ES-I3 (cell line): ENCODE data around the gene TOPAZ1.

Experiments
- H3K36me3 ChIP-seq: 2 replicates; pipeline ENCODE4 v1.6.1; 2013; ENCODE audit warnings: mild to moderate bottlenecking, low read length, control low read depth, moderate library complexity; ENCODE audit not compliant: insufficient read depth
- H3K4me1 ChIP-seq: 2 replicates; pipeline ENCODE4 v1.6.1; 2013; ENCODE audit warnings: mild to moderate bottlenecking, control low read depth, low read length; ENCODE audit not compliant: insufficient read depth
- H3K9ac ChIP-seq: 2 replicates; pipeline ENCODE4 v1.6.1; 2013; ENCODE audit warnings: low read depth, mild to moderate bottlenecking, low read length, moderate library complexity
- H3K9me3 ChIP-seq: 2 replicates; pipeline ENCODE4 v1.6.1; 2013; ENCODE audit warnings: mild to moderate bottlenecking, low read length, moderate library complexity; ENCODE audit not compliant: control insufficient read depth, insufficient read depth

TOPAZ1 gene

GRCh38 chr3:44277925-44278324, 36.2 kb downstream of the TOPAZ1 start:
- Histone ChIP-seq H3K9me3 (no peaks in the 10 kb centered on the region), H3K9ac (no peak overlapping the region), H3K36me3 (no peaks in the 10 kb centered on the region), H3K4me1 (peaks cover 5% of the 10 kb centered on the region; the same call in 1 of the 2 replicates)

DNA sequence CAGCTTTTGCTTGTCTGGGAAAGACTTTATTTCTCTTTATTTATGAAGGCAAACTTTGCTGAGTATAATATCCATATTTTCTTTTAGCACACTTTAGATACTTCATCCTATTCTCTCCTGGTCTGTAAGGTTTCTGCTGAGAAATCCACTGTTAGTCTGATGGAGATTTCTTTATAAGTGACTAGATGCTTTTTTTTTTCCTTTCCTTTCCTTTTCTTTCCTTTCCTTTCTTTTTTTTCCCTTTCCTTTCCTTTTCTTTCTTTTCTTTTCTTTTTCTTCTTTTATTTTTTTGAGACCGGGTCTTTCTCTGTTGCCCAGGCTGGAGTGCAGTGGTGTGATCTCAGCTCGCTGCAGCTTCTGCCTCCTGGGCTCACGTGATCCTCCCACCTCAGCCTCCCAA, 38.4 kb downstream of the TOPAZ1 start:
- peaks cover 5% of the 10 kb centered on the region; the same call in 1 of the 2 replicates for H3K4me1 ChIP-seq
- H3K9me3 ChIP-seq = no peaks in the 10 kb centered on the region
- no peaks in the 10 kb centered on the region for H3K36me3 ChIP-seq
- H3K9ac ChIP-seq = no peak overlapping the region

GRCh38 chr3:44280631-44281030, 38.9 kb downstream of the TOPAZ1 start:
- Histone ChIP-seq H3K9me3 (no peaks in the 10 kb centered on the region), H3K9ac (no peak overlapping the region), H3K36me3 (no peaks in the 10 kb centered on the region), H3K4me1 (peaks cover 5% of the 10 kb centered on the region; the same call in 1 of the 2 replicates)

DNA sequence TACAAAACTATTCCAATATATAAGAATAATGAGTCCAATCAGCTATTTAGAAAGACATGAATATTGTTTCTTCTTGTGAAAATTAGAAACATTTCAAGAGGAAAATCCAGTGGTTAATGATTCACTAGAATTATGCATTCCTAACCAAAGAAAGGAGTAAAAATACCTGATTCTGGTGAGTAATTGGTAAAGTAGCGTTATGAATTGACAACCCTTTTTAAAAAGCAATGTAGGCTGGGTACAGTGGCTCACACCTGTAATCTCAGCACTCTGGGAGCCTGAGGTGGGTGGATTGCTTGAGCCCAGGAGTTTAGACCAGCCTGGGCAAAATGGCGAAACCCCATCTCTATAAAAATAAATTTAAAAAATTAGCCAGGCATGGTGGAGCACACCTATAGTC, 43.3 kb downstream of the TOPAZ1 start:
- Histone ChIP-seq H3K9me3 (no peaks in the 10 kb centered on the region), H3K9ac (no peak overlapping the region), H3K36me3 (no peaks in the 10 kb centered on the region), H3K4me1 (peaks cover 5% of the 10 kb centered on the region; the same call in 1 of the 2 replicates)

- no peaks in the 10 kb centered on the region for H3K9me3 ChIP-seq
- H3K4me1 ChIP-seq = no peaks in the 10 kb centered on the region
- no peaks in the 10 kb centered on the region for H3K36me3 ChIP-seq
- no peak overlapping the region for H3K9ac ChIP-seq
Observed at GRCh38 chr3:44289882-44290462, 48.3 kb downstream of the TOPAZ1 start.

- no peaks in the 10 kb centered on the region for H3K36me3 ChIP-seq
- H3K9me3 ChIP-seq = no peaks in the 10 kb centered on the region
- no peak overlapping the region for H3K9ac ChIP-seq
- H3K4me1 ChIP-seq = no peaks in the 10 kb centered on the region
Observed at GRCh38 chr3:44292276-44292675, 50.6 kb downstream of the TOPAZ1 start.

GRCh38 chr3:44292947-44293346, 51.3 kb downstream of the TOPAZ1 start:
- Histone ChIP-seq H3K4me1 (no peaks in the 10 kb centered on the region), H3K9me3 (no peaks in the 10 kb centered on the region), H3K36me3 (no peaks in the 10 kb centered on the region), H3K9ac (no peak overlapping the region)

DNA sequence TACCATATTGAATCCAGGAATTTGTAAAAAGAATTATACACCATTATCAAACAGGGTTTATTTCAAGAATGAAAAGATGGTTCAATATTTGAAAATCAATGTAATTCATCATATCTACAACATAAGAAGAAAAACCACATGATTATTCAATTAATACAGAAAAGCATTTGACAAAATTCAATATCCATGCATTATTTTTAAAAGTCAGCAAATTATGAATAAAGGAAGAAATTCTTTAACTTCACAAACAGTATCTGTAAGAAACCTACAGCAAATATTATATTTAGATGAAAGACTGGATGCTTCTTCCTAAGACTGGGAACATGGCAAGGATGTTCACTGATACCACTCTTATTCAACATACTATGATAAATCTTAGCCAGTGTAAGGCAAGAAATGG, 55.6 kb downstream of the TOPAZ1 start:
- H3K9ac ChIP-seq = no peak overlapping the region
- H3K4me1 ChIP-seq = no peaks in the 10 kb centered on the region
- no peaks in the 10 kb centered on the region for H3K36me3 ChIP-seq
- H3K9me3 ChIP-seq = no peaks in the 10 kb centered on the region

GRCh38 chr3:44301746-44302145, 60.1 kb downstream of the TOPAZ1 start:
- no peaks in the 10 kb centered on the region for H3K36me3 ChIP-seq

DNA sequence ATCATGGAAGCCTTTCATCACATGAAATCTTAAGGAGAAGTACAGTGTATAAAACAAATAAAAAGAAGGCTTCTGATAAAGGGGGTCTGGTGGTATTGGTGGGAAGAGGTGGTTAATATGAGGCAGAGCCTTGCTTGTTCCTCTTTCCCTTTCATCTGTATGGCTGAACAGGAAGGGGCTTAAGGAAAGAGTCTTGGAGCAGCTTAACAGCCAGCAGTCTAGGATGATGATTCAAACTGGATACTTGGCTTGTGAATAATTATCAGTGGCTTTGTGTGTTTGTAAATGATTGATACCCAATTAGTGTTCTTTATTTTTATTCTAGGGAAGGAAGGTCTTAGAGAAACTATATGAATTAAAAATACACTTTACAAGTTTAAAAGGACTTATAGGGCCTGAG, 67.8 kb downstream of the TOPAZ1 start:
- Histone ChIP-seq H3K9me3 (no peaks in the 10 kb centered on the region), H3K36me3 (no peaks in the 10 kb centered on the region), H3K9ac (no peak overlapping the region; the same call in 1 of the 2 replicates), H3K4me1 (no peaks in the 10 kb centered on the region)

More at GRCh38 chr3:44301746-44302145, 60.1 kb downstream of the TOPAZ1 start:
- Histone ChIP-seq H3K9ac (no peak overlapping the region), H3K9me3 (no peaks in the 10 kb centered on the region), H3K4me1 (no peaks in the 10 kb centered on the region)

GRCh38 chr3:44318891-44319311, 77.2 kb downstream of the TOPAZ1 start:
- H3K36me3 ChIP-seq = no peaks in the 10 kb centered on the region
- H3K9ac ChIP-seq = no peak overlapping the region
- H3K4me1 ChIP-seq = no peaks in the 10 kb centered on the region
- no peaks in the 10 kb centered on the region for H3K9me3 ChIP-seq

GRCh38 chr3:44321335-44321734, 79.6 kb downstream of the TOPAZ1 start:
- H3K36me3 ChIP-seq = no peaks in the 10 kb centered on the region
- no peaks in the 10 kb centered on the region for H3K4me1 ChIP-seq
- no peaks in the 10 kb centered on the region for H3K9me3 ChIP-seq
- no peak overlapping the region for H3K9ac ChIP-seq

DNA sequence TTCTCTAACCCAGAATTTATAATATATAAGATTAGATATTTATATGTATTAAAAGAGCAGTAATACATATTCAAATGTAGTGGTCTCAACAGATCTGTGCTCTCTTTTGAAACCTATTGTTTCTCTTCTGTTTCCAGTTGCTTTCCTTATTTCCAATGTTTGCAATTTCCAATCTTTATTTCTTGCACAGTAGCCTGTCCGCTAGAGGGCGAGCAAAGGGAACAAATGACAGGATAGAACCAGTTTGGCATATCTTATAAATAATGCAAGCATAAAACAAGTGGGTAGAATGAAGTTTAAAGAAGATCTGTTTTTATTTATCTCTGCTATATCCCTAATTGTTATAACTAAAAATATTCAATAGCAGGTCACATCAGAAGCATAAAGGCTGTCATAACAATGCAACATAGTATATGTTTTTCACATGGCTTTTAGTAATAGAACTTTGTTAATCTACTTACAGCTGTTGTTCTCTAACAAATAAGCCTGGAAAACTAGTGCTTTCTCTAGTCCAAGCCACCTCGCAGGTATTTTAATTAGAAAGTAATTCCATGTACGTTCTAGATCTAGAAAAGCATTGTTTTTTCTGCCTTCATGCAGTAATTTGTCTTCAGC, 81.8 kb downstream of the TOPAZ1 start:
- no peaks in the 10 kb centered on the region for H3K36me3 ChIP-seq
- no peak overlapping the region for H3K9ac ChIP-seq
- H3K9me3 ChIP-seq = no peaks in the 10 kb centered on the region

DNA sequence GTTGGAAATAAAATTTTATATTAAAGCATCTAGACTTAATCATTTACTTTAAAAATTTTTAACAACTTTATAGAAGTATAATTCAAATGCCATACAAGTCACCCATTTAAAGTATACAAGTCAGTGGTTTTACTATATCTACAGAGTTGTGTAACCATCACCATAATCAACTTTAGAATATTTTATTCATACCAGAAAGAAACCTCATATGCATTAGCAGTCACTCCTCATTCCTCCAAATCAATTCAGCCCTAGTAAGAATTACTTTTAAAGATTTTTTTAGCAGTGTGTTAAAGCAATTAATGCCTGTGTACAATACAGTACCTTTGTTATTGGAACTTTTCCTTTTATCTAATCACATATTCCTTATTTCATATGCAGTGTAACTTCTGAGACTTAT, 82.9 kb downstream of the TOPAZ1 start:
- H3K9ac ChIP-seq = no peak overlapping the region
- H3K9me3 ChIP-seq = no peaks in the 10 kb centered on the region
- no peaks in the 10 kb centered on the region for H3K4me1 ChIP-seq
- H3K36me3 ChIP-seq = no peaks in the 10 kb centered on the region

More for the DNA sequence above, 81.8 kb downstream of the TOPAZ1 start:
- no peaks in the 10 kb centered on the region for H3K4me1 ChIP-seq

DNA sequence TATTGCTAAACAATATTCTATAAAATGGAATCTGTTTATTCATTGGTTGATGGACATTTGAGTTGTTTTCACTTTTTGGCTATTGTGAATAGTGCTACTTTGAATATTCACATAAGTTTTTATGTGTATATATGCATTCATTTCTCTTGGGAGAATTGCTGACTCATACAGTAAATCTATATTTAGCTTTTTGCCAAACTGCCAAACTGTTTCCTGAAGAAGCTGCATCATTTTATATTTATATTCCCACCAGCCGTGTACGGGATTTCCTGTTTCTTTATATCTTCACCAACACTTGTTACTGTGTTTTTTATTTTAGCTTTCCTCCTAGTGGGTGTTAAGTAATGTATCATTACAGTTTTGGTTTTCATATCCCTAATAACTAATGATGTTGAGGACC, 84.3 kb downstream of the TOPAZ1 start:
- H3K9me3 ChIP-seq = no peaks in the 10 kb centered on the region
- H3K4me1 ChIP-seq = no peaks in the 10 kb centered on the region
- H3K36me3 ChIP-seq = no peaks in the 10 kb centered on the region
- H3K9ac ChIP-seq = no peak overlapping the region
